SU-DHL-6 (cell line): ENCODE results near the gene SLC12A7.
"Not testable (repeated sequence)": the region's sequence is repeated elsewhere in the genome, so short reads cannot be mapped to it uniquely, and the experiment has no call there.

Experiments used
- EZH2phosphoT487 ChIP-seq: fragments of 200-600 bp; sonication (generic), shearing (Covaris generic); conservative IDR thresholded peaks from 2 replicates; pipeline ENCODE4 v1.6.1; 2018; ENCODE audit warnings: mild to moderate bottlenecking, antibody characterized with exemption, low read length, moderate library complexity, mixed read lengths
- TF ChIP-seq, protein P1 (sequence below): fragments of 200-600 bp; sonication (generic); IDR thresholded peaks from one replicate; pipeline ENCODE4 v1.5.1; 2017; ENCODE audit warnings: antibody characterized with exemption, mild to moderate bottlenecking, low read length, moderate library complexity; ENCODE audit not compliant: insufficient read depth, poor library complexity, severe bottlenecking

DNA sequence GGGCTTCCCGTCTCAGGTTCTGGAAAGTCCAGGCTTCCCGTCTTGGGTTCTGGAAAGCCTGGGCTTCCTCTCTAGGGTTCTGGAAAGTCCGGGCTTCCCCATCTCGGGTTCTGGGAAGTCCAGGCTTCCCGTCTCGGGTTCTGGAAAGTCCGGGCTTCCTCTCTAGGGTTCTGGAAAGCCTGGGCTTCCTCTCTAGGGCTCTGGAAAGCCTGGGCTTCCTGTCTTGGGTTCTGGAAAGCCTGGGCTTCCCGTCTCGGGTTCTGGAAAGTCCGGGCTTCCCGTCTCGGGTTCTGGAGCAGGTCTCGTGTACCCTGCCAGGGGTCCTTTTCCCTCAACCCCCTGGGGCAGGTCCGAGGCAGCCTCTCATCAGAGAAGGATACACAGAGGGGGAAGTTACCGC is 28.8 kb downstream of the SLC12A7 start:
- TF ChIP-seq EZH2phosphoT487, result not testable (repeated sequence)
- TF ChIP-seq, protein P1, sequence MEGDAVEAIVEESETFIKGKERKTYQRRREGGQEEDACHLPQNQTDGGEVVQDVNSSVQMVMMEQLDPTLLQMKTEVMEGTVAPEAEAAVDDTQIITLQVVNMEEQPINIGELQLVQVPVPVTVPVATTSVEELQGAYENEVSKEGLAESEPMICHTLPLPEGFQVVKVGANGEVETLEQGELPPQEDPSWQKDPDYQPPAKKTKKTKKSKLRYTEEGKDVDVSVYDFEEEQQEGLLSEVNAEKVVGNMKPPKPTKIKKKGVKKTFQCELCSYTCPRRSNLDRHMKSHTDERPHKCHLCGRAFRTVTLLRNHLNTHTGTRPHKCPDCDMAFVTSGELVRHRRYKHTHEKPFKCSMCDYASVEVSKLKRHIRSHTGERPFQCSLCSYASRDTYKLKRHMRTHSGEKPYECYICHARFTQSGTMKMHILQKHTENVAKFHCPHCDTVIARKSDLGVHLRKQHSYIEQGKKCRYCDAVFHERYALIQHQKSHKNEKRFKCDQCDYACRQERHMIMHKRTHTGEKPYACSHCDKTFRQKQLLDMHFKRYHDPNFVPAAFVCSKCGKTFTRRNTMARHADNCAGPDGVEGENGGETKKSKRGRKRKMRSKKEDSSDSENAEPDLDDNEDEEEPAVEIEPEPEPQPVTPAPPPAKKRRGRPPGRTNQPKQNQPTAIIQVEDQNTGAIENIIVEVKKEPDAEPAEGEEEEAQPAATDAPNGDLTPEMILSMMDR, result not testable (repeated sequence)
